ENCODE measurements around the gene POP4. TPM values are rescaled to one million over a fixed set of nuclear protein-coding genes. Genes with fewer than 3 reads are reported as not detected.

POP4 gene
- total RNA-seq, 2 donors from 2014 or later, result 62.1 to 94.2 TPM

- WGBS, result 92% methylated on average over 8 of the region's 8 CpGs
- no peak overlapping the region for H3K27ac ChIP-seq
- H3K9me3 ChIP-seq, result no peaks in the 10 kb centered on the region
- H3K27me3 ChIP-seq (replicated peaks; ENCODE audit: insufficient read depth), result no peaks in the 10 kb centered on the region
- no peaks in the 10 kb centered on the region for H3K4me1 ChIP-seq (replicated peaks)
- DNase-seq (ENCODE audit: low spot score), result no peak
- no peak overlapping the region for H3K4me3 ChIP-seq
- intact Hi-C loops (cut with DNase I), result no loop called here
- TF ChIP-seq, protein P1, sequence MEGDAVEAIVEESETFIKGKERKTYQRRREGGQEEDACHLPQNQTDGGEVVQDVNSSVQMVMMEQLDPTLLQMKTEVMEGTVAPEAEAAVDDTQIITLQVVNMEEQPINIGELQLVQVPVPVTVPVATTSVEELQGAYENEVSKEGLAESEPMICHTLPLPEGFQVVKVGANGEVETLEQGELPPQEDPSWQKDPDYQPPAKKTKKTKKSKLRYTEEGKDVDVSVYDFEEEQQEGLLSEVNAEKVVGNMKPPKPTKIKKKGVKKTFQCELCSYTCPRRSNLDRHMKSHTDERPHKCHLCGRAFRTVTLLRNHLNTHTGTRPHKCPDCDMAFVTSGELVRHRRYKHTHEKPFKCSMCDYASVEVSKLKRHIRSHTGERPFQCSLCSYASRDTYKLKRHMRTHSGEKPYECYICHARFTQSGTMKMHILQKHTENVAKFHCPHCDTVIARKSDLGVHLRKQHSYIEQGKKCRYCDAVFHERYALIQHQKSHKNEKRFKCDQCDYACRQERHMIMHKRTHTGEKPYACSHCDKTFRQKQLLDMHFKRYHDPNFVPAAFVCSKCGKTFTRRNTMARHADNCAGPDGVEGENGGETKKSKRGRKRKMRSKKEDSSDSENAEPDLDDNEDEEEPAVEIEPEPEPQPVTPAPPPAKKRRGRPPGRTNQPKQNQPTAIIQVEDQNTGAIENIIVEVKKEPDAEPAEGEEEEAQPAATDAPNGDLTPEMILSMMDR (IDR thresholded peaks at IDR 0.05), result no peak
- TF ChIP-seq POLR2AphosphoS5 (IDR thresholded peaks at IDR 0.05), result no peak
- no peak for TF ChIP-seq POLR2A (IDR thresholded peaks at IDR 0.05)
- H3K36me3 ChIP-seq, result no peaks in the 10 kb centered on the region
Measured at GRCh38 chr19:29639086-29639485, 33.0 kb downstream of the POP4 start.

DNA sequence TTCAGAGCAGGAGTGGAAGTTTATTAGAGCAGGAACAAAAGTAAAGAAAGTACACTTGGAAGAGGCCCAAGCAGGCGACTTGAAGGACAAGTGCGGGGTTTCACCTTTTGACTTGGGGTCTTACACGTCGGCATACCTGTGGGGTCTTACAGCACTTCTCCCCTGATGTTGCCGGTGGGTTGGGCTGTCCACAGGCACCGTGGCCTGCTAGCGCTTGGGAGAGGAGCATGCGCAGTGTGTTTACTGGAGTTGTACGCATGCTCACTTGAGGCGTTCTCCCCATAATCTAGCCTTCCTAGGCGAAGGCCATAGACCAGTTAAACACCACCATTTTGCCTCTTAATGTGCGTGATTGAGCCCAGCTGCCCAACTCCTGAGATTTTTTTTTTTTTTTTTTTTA is 34.1 kb downstream of the POP4 start:
- H3K27me3 ChIP-seq (replicated peaks; ENCODE audit: insufficient read depth), result no peaks in the 10 kb centered on the region
- WGBS, result 83% methylated on average over 12 of the region's 12 CpGs

DNA sequence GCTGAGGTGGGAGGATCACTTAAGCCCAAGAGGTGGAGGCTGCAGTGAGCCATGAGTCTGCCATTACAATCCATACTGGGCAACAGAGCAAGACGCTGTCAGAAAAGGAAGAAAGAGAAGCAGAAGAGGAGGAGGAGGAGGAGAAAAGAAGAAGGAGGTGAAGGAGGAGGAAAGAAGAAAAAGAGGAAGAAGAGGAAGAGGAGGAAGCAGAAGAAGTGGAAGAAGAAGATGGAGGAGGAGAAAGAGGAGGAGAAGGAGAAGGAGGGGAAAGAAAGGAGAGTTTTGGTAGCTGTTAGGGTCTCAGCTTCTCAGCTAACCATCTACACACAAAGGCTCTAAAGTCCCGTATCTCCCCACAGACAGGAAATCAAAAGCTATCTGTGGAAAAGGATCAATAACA is 35.5 kb downstream of the POP4 start:
- no peaks in the 10 kb centered on the region for H3K27me3 ChIP-seq (replicated peaks; ENCODE audit: insufficient read depth)
- 87% methylated on average over 2 of the region's 2 CpGs for WGBS
- TF ChIP-seq, protein P1 (IDR thresholded peaks at IDR 0.05), result no peak
- TF ChIP-seq POLR2AphosphoS5 (IDR thresholded peaks at IDR 0.05) (no peak), POLR2A (IDR thresholded peaks at IDR 0.05) (no peak)
- H3K4me1 ChIP-seq (replicated peaks), result no peaks in the 10 kb centered on the region
- no peak overlapping the region for H3K27ac ChIP-seq
- H3K9me3 ChIP-seq, result no peaks in the 10 kb centered on the region
- no peaks in the 10 kb centered on the region for H3K36me3 ChIP-seq
- H3K4me3 ChIP-seq, result no peak overlapping the region
- intact Hi-C loops (cut with DNase I), result no loop called here
- DNase-seq (ENCODE audit: low spot score), result no peak

More for the DNA sequence above, 34.1 kb downstream of the POP4 start:
- Histone ChIP-seq H3K4me3 (no peak overlapping the region), H3K4me1 (replicated peaks) (no peaks in the 10 kb centered on the region), H3K9me3 (no peaks in the 10 kb centered on the region), H3K36me3 (no peaks in the 10 kb centered on the region), H3K27ac (no peak overlapping the region)
- intact Hi-C loops (cut with DNase I), result no loop called here
- no peak for DNase-seq (ENCODE audit: low spot score)
- TF ChIP-seq, protein P1 (IDR thresholded peaks at IDR 0.05), result no peak
- TF ChIP-seq POLR2AphosphoS5 (IDR thresholded peaks at IDR 0.05), result no peak
- no peak for TF ChIP-seq POLR2A (IDR thresholded peaks at IDR 0.05)

DNA sequence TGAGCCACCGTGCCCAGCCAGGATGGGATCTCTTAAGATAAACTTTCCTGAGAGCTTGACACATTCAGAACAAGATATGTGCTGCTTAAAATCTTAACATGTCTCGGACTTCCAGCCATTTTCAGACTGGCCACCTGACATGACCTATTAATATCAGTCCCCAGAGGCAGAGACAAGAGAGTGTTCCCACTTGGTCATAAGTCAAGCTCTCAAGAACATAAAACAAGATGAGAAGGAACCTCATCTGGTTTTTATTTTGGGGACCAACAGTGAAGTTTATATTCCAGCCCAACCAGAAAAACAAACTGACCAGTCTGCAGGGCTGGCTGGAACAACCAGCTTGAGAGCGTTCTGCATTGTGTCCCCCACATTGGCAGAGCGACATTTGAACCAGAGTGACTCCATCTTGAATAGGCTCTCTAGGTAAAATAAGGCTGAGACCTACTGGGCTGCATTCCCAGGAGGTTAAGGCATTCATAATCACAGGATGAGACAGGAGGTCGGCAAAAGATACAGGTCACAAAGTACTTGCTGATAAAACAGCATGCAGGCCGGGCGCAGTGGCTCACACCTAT is 37.4 kb downstream of the POP4 start:
- intact Hi-C loops (cut with DNase I), result no loop called here
- Histone ChIP-seq H3K36me3 (no peaks in the 10 kb centered on the region), H3K4me3 (no peak overlapping the region), H3K27me3 (replicated peaks; ENCODE audit: insufficient read depth) (no peaks in the 10 kb centered on the region), H3K4me1 (replicated peaks) (no peaks in the 10 kb centered on the region), H3K27ac (no peak overlapping the region), H3K9me3 (no peaks in the 10 kb centered on the region)
- no peak for DNase-seq (ENCODE audit: low spot score)
- TF ChIP-seq, protein P1 (IDR thresholded peaks at IDR 0.05), result no peak
- TF ChIP-seq POLR2AphosphoS5 (IDR thresholded peaks at IDR 0.05) (no peak), POLR2A (IDR thresholded peaks at IDR 0.05) (no peak)
- 84% methylated on average over 7 of the region's 7 CpGs for WGBS

DNA sequence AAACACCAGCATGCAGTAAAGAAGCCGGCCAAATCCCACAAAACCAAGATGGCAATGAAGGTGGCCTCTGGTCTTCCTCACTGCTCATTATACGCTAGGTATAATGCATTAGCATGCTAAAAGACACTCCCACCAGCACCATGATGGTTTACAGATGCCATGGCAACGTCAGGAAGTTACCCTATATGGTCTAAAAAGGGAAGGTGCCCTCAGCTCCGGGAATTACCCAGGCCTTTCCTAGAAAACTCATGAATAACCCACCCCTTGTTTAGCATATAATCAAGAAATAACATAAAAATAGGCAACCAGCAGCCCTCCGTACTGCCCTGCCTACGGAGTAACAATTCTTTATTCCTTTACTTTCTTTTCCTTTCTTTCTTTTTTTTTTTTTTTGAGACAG is 38.1 kb downstream of the POP4 start:
- DNase-seq (ENCODE audit: low spot score), result no peak
- intact Hi-C loops (cut with DNase I), result no loop called here
- no peak for TF ChIP-seq POLR2AphosphoS5 (IDR thresholded peaks at IDR 0.05)
- TF ChIP-seq, protein P1 (IDR thresholded peaks at IDR 0.05), result no peak
- TF ChIP-seq POLR2A (IDR thresholded peaks at IDR 0.05), result no peak
- no peaks in the 10 kb centered on the region for H3K27me3 ChIP-seq (replicated peaks; ENCODE audit: insufficient read depth)
- H3K9me3 ChIP-seq, result no peaks in the 10 kb centered on the region
- H3K4me3 ChIP-seq, result no peak overlapping the region
- 88% methylated on average over 6 of the region's 6 CpGs for WGBS
- H3K36me3 ChIP-seq, result no peaks in the 10 kb centered on the region
- no peaks in the 10 kb centered on the region for H3K4me1 ChIP-seq (replicated peaks)
- no peak overlapping the region for H3K27ac ChIP-seq
